OCI-LY7 (cell line): Measurements from ENCODE around the gene SARDH. TPM values are rescaled to one million over a fixed set of nuclear protein-coding genes. Genes with fewer than 3 reads are reported as not detected.

Experiments used
- BruUV-seq: library from RNA; stranded (reverse); fragments of 400-500 nt; replicated peaks from 2 replicates; lab custom pipeline; 2021; lab: Mats Ljungman, UMichigan
- CTCF ChIA-PET: fragments of 300-600 bp; sonication (Branson Sonifier 250); formaldehyde crosslinking; loops from one replicate; lab custom pipeline; 2022; ENCODE audit warnings: antibody characterized with exemption; ENCODE audit not compliant: unreplicated experiment; lab: Charles Lee
- POLR2A ChIA-PET: fragments of 300-600 bp; sonication (Branson Sonifier 250); formaldehyde crosslinking; loops from one replicate; lab custom pipeline; 2022; ENCODE audit warnings: antibody characterized with exemption; lab: Charles Lee
- DNase-seq: peaks from one replicate; pipeline ENCODE4 v3.0.0-alpha.2; 2015; ENCODE audit warnings: low spot score
- H2AFZ ChIP-seq: fragments of 200-600 bp; sonication (generic), shearing (Covaris generic); 2 replicates; pipeline ENCODE4 v1.6.1; 2014; ENCODE audit warnings: mild to moderate bottlenecking, antibody characterized with exemption, low read length, moderate library complexity
- H3K27ac ChIP-seq: fragments of 200-600 bp; sonication (generic); 2 replicates; pipeline ENCODE4 v1.5.1; 2014; ENCODE audit warnings: mixed run types, low read depth, mild to moderate bottlenecking, moderate library complexity, low read length, inconsistent platforms; ENCODE audit not compliant: poor library complexity, severe bottlenecking
- H3K36me3 ChIP-seq: fragments of 200-600 bp; sonication (generic); 2 replicates; pipeline ENCODE4 v1.6.1; 2014; ENCODE audit warnings: mild to moderate bottlenecking, antibody characterized with exemption, low read length, moderate library complexity, mixed read lengths; ENCODE audit not compliant: insufficient read depth
- H3K4me1 ChIP-seq: fragments of 200-600 bp; sonication (generic); 2 replicates; pipeline ENCODE4 v1.5.1; 2014; ENCODE audit warnings: mild to moderate bottlenecking, low read length; ENCODE audit not compliant: insufficient read depth, poor library complexity, severe bottlenecking
- H3K4me2 ChIP-seq: fragments of 200-600 bp; sonication (generic); 2 replicates; pipeline ENCODE4 v1.6.1; 2014; ENCODE audit warnings: mild to moderate bottlenecking, low read length
- H3K4me3 ChIP-seq: fragments of 200-600 bp; sonication (generic); 2 replicates; pipeline ENCODE4 v1.5.1; 2014; ENCODE audit warnings: mild to moderate bottlenecking, low read depth, low read length; ENCODE audit not compliant: poor library complexity, severe bottlenecking
- H3K79me2 ChIP-seq: fragments of 200-600 bp; sonication (generic); 2 replicates; pipeline ENCODE4 v1.6.1; 2016; ENCODE audit warnings: low read depth, mild to moderate bottlenecking, low read length, moderate library complexity, mixed read lengths; ENCODE audit not compliant: insufficient read depth
- H3K9me2 ChIP-seq: fragments of 200-600 bp; sonication (generic); 2 replicates; pipeline ENCODE4 v1.6.1; 2016; ENCODE audit warnings: mild to moderate bottlenecking, low read length, mixed read lengths; ENCODE audit not compliant: insufficient read depth
- H3K9me3 ChIP-seq: fragments of 200-600 bp; sonication (generic); 2 replicates; pipeline ENCODE4 v1.6.1; 2014; ENCODE audit warnings: mild to moderate bottlenecking, mixed run types, low read length, mixed read lengths
- H4K20me1 ChIP-seq: fragments of 200-600 bp; sonication (generic); 2 replicates; pipeline ENCODE4 v1.6.1; 2014; ENCODE audit warnings: mild to moderate bottlenecking, antibody characterized with exemption, low read length, moderate library complexity, mixed read lengths; ENCODE audit not compliant: insufficient read depth
- CTCF ChIP-seq: fragments of 200-600 bp; sonication (generic); conservative IDR thresholded peaks from 2 replicates; pipeline ENCODE4 v1.5.1; 2014; ENCODE audit warnings: mild to moderate bottlenecking, antibody characterized with exemption, low read length, moderate library complexity, mixed read lengths
- EZH2phosphoT487 ChIP-seq: fragments of 200-600 bp; sonication (generic); IDR thresholded peaks from 2 replicates; pipeline ENCODE4 v1.6.1; 2018; ENCODE audit warnings: low read depth, borderline replicate concordance, mild to moderate bottlenecking, mixed run types, antibody characterized with exemption, low read length, moderate library complexity, mixed read lengths
- intact Hi-C: fragments of 100-400 bp; cut with micrococcal nuclease; formaldehyde crosslinking; loops from one replicate; pipeline ENCODE4 v1.10.0; 2022; ENCODE audit not compliant: unreplicated experiment
- total RNA-seq, 2 experiments: library from RNA; depleted of rRNA in 1 of 2; stranded (reverse); fragments of >200 nt in 1 of 2; shearing (Covaris generic) in 1 of 2; gene quantifications; 2 replicates each; pipeline ENCODE4 v1.2.3, GENCODE V29; 2014 to 2022

The SARDH gene
- total RNA-seq, 2 experiments from 2014 or later, result 42.8 to 60.8 TPM

GRCh38 chr9:133645021-133645765 lies 93.0 kb downstream of the SARDH start:
- H3K36me3 ChIP-seq, result no peaks in the 10 kb centered on the region
- no TSS peak for BruUV-seq
- H2AFZ ChIP-seq, result no peak overlapping the region
- no peak for DNase-seq
- no peaks in the 10 kb centered on the region for H3K9me3 ChIP-seq
- no peaks in the 10 kb centered on the region for H3K79me2 ChIP-seq
- H3K4me3 ChIP-seq, result no peak overlapping the region
- no peak for TF ChIP-seq EZH2phosphoT487
- TF ChIP-seq CTCF, result no peak
- no peaks in the 10 kb centered on the region for H4K20me1 ChIP-seq
- POLR2A ChIA-PET, result no interaction called here
- intact Hi-C loops, result no loop called here
- H3K4me2 ChIP-seq, result no peak overlapping the region
- H3K27ac ChIP-seq, result no peak overlapping the region
- CTCF ChIA-PET, result no interaction called here
- H3K4me1 ChIP-seq, result no peaks in the 10 kb centered on the region
- no peaks in the 10 kb centered on the region for H3K9me2 ChIP-seq

GRCh38 chr9:133643978-133644760 lies 94.0 kb downstream of the SARDH start:
- Histone ChIP-seq H3K4me3 (no peak overlapping the region), H4K20me1 (no peaks in the 10 kb centered on the region), H3K4me1 (no peaks in the 10 kb centered on the region), H3K9me3 (no peaks in the 10 kb centered on the region), H3K36me3 (no peaks in the 10 kb centered on the region), H3K79me2 (no peaks in the 10 kb centered on the region), H2AFZ (no peak overlapping the region), H3K4me2 (no peak overlapping the region), H3K9me2 (no peaks in the 10 kb centered on the region), H3K27ac (no peak overlapping the region)
- CTCF ChIA-PET, result no interaction called here
- intact Hi-C loops, result no loop called here
- no peak for DNase-seq
- TF ChIP-seq CTCF, result no peak
- no TSS peak for BruUV-seq
- POLR2A ChIA-PET, result no interaction called here

GRCh38 chr9:133643362-133643755 lies 94.8 kb downstream of the SARDH start:
- Histone ChIP-seq H2AFZ (no peak overlapping the region), H3K79me2 (no peaks in the 10 kb centered on the region), H3K36me3 (no peaks in the 10 kb centered on the region), H3K4me3 (no peak overlapping the region), H3K9me2 (no peaks in the 10 kb centered on the region), H3K4me2 (no peak overlapping the region), H3K4me1 (no peaks in the 10 kb centered on the region), H4K20me1 (no peaks in the 10 kb centered on the region), H3K9me3 (no peaks in the 10 kb centered on the region), H3K27ac (no peak overlapping the region)
- TF ChIP-seq CTCF (no peak), EZH2phosphoT487 (no peak)
- ChIA-PET CTCF (no interaction called here), POLR2A (no interaction called here)
- no peak for DNase-seq
- no TSS peak for BruUV-seq
- intact Hi-C loops, result no loop called here
